RWPE2 (cell line): ENCODE data around the gene ARHGAP26.

Experiments
- ATAC-seq: fragments of 200-7000 bp; cut with Tn5 transposase; 3 replicates; pipeline ENCODE4 v1.9.1; 2021; ENCODE audit warnings: low read depth
- DNase-seq: peaks from one replicate; pipeline ENCODE4 v3.0.0-alpha.2; 2020; ENCODE audit warnings: low spot score
- H3K27ac ChIP-seq: fragments of 450-650 bp; 2 replicates; pipeline ENCODE4 v1.5.1; 2017; ENCODE audit warnings: mild to moderate bottlenecking; ENCODE audit not compliant: poor library complexity, severe bottlenecking
- H3K27me3 ChIP-seq: fragments of 250-450 bp; sonication (Bioruptor Pico); 2 replicates; pipeline ENCODE4 v1.5.1; 2021; ENCODE audit warnings: mild to moderate bottlenecking, moderate library complexity; ENCODE audit not compliant: insufficient read depth, poor library complexity, severe bottlenecking
- H3K36me3 ChIP-seq: fragments of 250-450 bp; sonication (Bioruptor Pico); 2 replicates; pipeline ENCODE4 v1.5.1; 2020; ENCODE audit warnings: low read depth, mild to moderate bottlenecking, moderate library complexity
- H3K4me1 ChIP-seq: fragments of 250-450 bp; sonication (Bioruptor Pico); 2 replicates; pipeline ENCODE4 v1.5.1; 2021; ENCODE audit warnings: mild to moderate bottlenecking, moderate library complexity; ENCODE audit not compliant: insufficient read depth, poor library complexity, severe bottlenecking
- H3K4me3 ChIP-seq: fragments of 250-450 bp; sonication (Bioruptor Pico); 2 replicates; pipeline ENCODE4 v1.5.1; 2021; ENCODE audit warnings: mild to moderate bottlenecking, moderate library complexity; ENCODE audit not compliant: severe bottlenecking
- H3K9me3 ChIP-seq: fragments of 250-450 bp; sonication (Bioruptor Pico); 2 replicates; pipeline ENCODE4 v1.5.1; 2021; ENCODE audit warnings: mild to moderate bottlenecking, moderate library complexity; ENCODE audit not compliant: severe bottlenecking
- TF ChIP-seq, protein P1 (sequence below): fragments of 450-650 bp; IDR thresholded peaks from one replicate; pipeline ENCODE4 v1.5.1; 2017; ENCODE audit warnings: mild to moderate bottlenecking, moderate library complexity; ENCODE audit not compliant: poor library complexity, severe bottlenecking

Gene ARHGAP26

DNA sequence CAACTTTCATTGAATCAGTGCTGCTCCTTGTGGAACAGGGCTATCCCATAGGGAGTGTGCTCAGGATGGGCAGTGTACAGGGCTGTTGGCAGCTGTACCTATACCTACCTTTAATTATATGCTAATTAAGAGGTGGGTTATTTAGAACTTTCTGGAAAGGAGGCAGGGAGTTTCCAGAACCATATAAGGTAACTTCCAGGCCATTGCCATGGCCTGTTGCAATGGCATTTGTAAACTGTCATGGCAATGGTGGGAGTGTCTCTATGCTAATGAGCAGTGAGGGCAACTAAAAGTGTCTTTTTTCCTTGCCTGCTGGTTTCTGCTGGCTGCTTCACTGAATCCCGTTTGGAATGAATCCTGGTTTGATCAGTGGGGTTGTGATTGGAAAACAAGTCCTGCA, 2.3 kb upstream of the ARHGAP26 start:
- DNase-seq, result no peak
- Histone ChIP-seq H3K4me3 (no peak overlapping the region), H3K36me3 (no peaks in the 10 kb centered on the region), H3K4me1 (no peaks in the 10 kb centered on the region), H3K27me3 (no peaks in the 10 kb centered on the region), H3K27ac (no peak overlapping the region), H3K9me3 (no peaks in the 10 kb centered on the region)
- TF ChIP-seq, protein P1, sequence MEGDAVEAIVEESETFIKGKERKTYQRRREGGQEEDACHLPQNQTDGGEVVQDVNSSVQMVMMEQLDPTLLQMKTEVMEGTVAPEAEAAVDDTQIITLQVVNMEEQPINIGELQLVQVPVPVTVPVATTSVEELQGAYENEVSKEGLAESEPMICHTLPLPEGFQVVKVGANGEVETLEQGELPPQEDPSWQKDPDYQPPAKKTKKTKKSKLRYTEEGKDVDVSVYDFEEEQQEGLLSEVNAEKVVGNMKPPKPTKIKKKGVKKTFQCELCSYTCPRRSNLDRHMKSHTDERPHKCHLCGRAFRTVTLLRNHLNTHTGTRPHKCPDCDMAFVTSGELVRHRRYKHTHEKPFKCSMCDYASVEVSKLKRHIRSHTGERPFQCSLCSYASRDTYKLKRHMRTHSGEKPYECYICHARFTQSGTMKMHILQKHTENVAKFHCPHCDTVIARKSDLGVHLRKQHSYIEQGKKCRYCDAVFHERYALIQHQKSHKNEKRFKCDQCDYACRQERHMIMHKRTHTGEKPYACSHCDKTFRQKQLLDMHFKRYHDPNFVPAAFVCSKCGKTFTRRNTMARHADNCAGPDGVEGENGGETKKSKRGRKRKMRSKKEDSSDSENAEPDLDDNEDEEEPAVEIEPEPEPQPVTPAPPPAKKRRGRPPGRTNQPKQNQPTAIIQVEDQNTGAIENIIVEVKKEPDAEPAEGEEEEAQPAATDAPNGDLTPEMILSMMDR, result no peak
- ATAC-seq, result no peak

DNA sequence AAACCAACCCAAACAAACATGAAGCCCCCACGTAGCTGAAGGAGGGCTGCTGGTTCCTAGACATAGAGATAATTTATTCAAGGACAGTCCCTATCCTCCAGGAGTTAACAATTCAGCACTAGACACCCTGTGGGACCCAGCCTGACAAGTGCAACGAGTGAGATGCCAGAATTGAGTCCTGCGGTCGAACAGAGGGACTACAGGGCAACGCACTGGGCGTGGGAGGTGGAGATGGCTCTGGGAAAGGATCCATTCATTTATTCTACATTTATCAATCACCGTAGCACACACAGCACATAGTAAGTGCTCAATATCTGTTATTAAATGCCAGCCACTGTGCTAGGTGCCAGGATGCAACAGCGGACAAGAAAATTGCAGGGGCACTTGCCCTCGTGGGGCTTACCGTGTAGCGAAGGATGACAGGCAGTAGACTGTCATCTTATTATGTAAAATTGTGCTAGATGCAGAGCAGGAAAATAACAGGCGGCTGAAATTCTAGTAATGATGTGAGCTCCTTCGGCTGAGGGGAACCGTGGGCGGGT, 855 bp upstream of the ARHGAP26 start:
- peak overlapping the region; percentile 78 for H3K4me3 ChIP-seq
- ATAC-seq (no peak), DNase-seq (no peak)
- no peaks in the 10 kb centered on the region for H3K4me1 ChIP-seq
- H3K27me3 ChIP-seq, result no peaks in the 10 kb centered on the region
- H3K36me3 ChIP-seq, result no peaks in the 10 kb centered on the region
- H3K27ac ChIP-seq, result no peak overlapping the region
- TF ChIP-seq, protein P1, result no peak
- no peaks in the 10 kb centered on the region for H3K9me3 ChIP-seq

GRCh38 chr5:142770650-142771609, 753 bp downstream of the ARHGAP26 start:
- ATAC-seq (peak; percentile 24), DNase-seq (peak; percentile 79)
- Histone ChIP-seq H3K4me1 (no peaks in the 10 kb centered on the region), H3K9me3 (no peaks in the 10 kb centered on the region), H3K27me3 (no peaks in the 10 kb centered on the region), H3K27ac (peak overlapping the region; percentile 21), H3K36me3 (no peaks in the 10 kb centered on the region), H3K4me3 (peak overlapping the region; percentile 78)
- TF ChIP-seq, protein P1, result no peak

DNA sequence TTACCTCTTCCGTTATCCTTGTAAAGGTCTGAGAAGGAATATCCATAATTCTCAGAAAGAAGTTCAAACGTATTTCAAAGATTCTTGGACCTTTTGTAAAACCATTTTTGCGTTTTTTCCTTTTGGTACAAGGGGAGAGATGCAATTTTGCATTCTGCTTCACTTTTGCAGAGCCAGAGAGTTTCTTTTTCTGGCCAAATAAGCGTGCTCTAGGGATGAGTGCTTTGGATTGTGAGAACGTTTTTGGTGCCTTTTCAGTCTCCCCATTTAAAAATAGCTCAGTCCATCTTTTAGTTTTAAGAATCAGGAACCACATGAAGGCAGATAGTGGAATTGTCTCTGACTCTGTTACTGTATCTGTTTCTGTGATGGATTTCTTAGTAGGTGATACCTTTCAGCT, 1.5 kb downstream of the ARHGAP26 start:
- H3K4me1 ChIP-seq, result no peaks in the 10 kb centered on the region
- DNase-seq (no peak), ATAC-seq (no peak)
- peak overlapping the region; percentile 78 for H3K4me3 ChIP-seq
- no peaks in the 10 kb centered on the region for H3K27me3 ChIP-seq
- H3K36me3 ChIP-seq, result no peaks in the 10 kb centered on the region
- TF ChIP-seq, protein P1, result no peak
- H3K9me3 ChIP-seq, result no peaks in the 10 kb centered on the region
- H3K27ac ChIP-seq, result no peak overlapping the region
